ENCODE data around the gene GHDC.
A peak's percentile ranks its signal among the peaks of the same experiment; 100 is the strongest.
"Not testable (repeated sequence)": the region's sequence is repeated elsewhere in the genome, so short reads cannot be mapped to it uniquely, and the experiment has no call there.

Gene GHDC, protein sequence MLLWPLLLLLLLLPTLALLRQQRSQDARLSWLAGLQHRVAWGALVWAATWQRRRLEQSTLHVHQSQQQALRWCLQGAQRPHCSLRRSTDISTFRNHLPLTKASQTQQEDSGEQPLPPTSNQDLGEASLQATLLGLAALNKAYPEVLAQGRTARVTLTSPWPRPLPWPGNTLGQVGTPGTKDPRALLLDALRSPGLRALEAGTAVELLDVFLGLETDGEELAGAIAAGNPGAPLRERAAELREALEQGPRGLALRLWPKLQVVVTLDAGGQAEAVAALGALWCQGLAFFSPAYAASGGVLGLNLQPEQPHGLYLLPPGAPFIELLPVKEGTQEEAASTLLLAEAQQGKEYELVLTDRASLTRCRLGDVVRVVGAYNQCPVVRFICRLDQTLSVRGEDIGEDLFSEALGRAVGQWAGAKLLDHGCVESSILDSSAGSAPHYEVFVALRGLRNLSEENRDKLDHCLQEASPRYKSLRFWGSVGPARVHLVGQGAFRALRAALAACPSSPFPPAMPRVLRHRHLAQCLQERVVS

DNA sequence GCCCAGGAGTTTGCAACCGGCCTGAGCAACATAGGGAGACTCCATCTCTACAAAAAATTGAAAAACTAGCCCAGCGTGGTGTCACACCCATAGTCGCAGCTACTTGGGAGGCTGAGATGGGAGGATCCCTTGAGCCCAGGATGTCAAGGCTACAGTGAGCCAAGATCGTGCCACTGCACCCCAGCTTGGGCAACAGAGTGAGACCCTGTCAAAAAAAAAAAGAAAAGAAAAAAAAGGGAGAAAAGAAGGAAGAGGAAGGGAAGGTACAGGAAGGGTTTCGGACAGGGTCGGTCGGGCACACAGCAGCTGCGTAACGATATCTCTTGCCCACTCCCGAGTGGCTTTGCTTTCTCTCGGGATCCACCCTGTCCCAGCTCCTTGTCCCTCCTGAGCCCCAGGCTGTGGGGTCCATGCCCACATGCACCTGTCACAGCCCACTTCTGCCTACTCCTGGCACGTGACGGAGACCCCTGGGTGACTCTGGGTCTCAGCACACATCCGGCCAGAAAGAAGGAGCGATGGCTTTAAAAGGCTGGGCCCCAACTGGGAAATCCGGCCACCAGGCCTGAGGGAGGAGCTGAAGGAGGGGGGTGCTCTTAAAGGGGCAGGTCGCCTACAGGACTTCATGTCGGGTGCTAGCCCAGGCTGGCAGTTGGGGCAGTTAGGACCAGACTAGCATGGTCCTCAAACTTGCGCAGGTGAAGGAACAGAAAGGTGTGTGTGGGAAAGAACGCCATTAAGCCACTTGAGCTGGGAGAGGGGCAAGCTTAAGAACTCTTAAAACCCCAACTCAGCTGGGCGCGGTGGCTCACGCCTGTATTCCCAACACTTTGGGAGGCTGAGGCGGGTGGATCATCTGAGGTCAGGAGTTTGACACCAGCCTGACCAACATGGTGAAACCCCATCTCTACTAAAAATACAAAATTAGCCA lies at the start of gene GHDC:
Gene GHDC, minus strand, starts transcription at position 526 of the 931 bp plus-strand sequence. CDS start 913 bp downstream, outside the sequence.
- peak; percentile 66 for DNase-seq

DNA sequence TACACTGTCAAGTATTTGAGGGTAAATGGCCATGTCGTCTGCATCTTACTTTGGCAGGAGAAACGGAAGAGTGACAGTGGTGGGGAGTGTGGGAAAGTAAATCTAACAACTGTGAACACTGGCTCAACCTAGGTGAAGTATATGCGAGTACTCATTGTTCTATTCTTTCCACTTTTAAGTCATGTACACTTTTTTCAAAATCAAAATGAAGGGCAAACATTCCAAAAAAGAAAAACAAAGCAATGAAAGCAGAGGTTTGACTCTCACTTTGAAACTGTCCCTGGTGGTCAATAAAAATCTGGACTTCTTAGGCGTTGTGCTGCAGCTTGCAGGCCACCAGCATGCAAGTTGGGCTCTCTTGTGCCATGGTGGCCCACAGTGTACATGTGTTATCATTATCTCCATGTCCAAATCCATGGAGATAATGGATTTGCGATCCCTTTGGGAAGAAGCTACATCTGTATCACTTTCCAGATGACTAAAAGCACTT lies 49.2 kb upstream of the GHDC start:
- no peak for DNase-seq

DNA sequence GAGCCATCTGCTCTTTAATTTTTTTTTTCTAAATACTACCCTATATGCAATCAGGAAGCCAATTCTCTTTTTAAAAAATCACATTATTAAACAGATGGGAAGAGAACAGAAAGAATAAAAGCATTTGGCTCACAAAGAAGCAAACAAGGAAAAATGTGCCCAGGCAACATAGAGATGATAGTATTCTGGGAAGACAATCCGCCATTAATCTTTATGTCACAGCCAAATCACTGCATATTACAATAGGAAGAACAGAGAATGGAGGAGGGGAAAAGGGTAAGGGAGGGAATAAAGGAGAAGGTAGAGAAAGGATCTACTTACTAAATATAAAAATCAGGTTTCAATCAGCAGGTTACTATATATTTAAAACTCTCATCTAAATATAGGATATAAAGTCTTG lies 47.6 kb upstream of the GHDC start:
- no peak for DNase-seq

DNA sequence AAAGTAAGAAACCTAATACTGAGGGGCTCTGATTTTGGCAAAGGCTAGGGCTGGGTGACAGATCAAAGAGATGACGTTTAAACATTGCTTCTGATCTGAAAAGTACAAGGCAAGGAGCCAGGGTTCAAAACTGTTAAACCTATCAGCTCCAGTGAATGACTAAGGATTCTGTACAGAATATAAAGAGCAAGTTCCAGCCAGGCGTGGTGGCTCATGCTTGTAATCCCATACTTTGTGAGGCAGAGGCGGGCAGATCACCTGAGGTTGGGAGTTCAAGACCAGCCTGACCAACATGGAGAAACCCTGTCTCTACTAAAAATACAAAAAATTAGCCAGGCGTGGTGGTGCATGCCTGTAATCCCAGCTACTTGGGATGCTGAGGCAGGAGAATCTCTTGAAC lies 46.6 kb upstream of the GHDC start:
- not testable (repeated sequence) for DNase-seq

DNA sequence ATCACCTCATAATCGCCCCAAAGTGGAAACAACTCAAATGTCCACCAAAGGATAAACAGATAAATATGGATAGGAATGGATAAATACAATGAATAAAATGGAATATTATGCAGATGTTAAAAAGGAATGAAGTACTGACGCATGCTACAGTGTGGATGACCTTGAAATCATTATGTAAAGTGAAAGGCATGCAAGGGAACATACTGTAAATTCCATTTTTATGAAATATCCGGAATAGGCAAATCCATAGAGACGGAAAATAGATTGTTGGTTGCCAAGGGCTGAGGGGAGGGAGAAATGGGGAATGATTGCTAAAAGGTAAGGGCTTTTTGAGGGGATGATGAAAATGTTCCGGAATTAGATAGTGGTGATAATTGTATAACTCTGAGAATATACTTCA lies 45.9 kb upstream of the GHDC start:
- no peak for DNase-seq

DNA sequence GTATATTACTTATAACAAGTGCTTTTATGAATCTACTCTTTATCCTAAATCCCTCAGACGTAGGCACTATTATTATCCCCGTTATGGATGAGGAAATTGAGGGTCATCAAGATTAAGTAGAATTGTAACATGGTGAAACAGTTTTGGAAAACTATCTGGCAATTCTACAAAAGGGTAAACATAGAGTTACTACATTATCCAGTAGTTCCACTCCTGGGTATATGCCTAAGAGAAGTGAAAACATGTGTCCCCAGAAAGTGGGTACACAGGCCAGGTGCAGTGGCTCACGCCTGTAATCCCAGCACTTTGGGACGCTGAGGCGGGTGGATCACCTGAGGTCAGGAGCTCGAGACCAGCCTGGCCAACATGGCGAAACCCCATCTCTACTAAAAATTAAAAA lies 45.3 kb upstream of the GHDC start:
- not testable (repeated sequence) for DNase-seq

DNA sequence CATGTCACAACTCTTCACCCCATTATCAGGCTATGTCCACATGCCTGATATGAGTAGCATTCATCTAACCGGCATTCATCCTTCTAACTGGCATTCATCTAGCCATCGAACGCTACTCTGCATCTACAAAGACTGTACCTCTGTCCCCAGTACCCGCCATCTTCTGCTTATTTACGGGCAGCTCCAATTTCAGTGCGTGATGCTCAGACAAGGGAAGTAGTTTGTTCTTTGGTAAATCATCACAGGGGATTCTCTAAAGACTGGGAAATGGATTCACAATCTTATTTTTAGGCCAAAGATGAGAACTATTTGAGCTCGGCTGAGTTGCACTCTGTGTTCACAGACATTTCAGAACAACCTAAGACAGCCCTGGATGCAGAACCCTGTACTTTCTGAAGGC lies 42.5 kb upstream of the GHDC start:
- no peak for DNase-seq

DNA sequence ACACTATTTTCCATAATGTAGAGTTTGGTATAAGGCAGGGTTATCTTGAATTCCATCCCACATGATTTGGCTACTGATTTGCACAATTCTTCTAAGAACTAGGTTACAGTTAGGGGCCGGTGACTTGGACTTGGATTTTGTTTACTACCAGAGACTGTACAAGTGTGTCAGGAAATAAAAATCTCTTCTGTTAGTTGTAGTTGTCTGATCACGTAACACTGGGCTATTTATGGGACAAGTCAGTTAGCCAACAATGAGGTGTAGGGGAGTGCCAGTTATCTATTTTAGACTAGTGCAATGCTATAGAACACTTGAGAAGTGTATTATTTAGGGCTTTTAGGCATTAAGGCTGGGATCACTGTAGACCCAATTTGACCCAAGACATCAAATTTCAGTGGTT lies 39.7 kb upstream of the GHDC start:
- DNase-seq, result no peak

DNA sequence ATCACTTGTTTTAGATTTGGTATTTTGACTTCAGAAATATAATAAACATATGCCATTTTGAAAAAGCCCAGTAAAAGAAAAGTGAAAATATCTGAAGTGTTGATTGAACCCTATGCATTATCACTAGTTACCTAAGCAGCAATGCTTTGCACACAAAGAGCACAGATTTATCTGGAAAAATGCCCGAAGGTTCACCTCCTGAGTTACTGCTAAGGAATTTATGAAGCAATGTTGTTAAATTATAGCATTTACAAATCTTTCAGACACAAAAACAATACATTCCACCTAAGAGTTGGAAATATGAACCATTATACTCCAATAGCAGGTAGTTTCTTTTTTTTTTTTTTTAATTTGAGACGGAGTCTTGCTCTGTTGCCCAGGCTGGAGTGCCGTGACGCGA lies 38.9 kb upstream of the GHDC start:
- no peak for DNase-seq

DNA sequence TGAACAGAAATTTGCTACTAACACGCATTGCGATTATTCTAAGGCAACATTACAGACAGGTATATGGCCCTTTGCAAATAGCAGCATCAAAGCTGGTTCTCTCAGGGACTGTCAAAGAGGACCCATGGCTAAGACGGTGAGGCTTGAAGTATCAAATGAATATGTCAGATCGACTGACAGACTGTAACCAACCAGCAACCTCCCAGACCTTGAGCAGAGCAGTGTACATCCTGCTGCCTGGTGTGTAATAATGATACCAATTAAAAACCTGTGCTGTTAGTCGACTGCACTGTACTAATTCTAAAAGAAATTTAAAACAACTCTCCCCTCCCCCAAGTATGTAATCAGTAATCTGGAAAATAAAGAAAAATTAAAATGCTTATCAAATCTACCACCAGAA lies 35.9 kb upstream of the GHDC start:
- DNase-seq, result no peak

DNA sequence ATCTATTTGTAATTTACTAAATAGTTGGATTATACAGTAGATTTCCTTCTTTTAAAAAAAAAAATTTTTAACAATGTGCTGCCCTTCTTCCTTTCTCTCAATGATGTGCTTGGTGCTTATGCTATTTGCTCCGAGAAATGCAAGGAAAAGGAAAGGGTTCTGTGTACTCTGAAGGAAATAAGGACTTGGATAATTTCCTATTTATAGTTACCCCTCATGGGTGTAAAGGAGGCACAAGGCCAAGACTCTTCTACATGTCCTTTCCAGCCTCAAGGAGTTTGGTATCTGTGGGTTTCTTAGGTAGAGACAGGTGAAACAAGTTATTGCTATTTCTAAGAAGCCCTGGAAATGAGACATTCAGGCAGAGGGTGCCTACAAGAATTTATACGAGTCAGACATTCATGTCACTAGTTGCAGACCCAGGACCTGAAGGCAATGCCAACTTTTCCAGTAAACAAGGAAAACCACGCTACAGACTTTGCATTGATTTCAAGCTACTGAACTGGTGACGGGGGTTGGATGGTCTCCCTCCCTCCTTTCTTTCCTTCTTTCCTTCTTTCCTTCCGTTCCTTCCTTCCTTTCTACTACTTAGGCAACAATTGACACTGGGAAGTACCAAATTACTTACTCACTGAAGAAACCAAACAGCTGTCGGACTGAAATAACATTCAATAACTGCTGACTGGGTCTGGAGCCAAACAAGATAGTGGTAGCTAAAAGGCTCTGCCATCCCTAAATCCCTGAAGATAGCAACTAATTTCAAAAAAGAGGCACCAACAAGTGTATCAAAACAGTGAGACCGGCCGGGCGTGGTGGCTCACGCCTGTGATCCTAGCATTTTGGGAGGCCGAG lies 33.8 kb upstream of the GHDC start:
- DNase-seq, result no peak

DNA sequence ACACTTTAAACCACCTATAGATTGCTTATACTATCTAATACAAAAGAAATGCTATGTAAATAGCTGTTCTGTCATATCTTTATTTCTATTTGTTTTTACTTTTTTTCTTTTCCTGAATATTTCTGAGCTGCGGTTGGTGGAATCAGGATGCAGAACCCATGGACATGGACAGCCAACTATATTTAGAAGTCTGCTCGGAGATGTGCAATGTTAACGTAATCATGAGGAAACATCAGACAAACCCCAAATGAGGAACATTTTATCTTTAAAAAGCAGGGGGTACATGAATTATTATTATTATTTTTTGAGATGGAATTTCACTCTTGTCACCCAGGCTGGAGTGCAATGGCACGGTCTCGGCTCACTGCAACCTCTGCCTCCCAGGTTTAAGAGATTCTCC lies 31.4 kb upstream of the GHDC start:
- DNase-seq, result no peak

DNA sequence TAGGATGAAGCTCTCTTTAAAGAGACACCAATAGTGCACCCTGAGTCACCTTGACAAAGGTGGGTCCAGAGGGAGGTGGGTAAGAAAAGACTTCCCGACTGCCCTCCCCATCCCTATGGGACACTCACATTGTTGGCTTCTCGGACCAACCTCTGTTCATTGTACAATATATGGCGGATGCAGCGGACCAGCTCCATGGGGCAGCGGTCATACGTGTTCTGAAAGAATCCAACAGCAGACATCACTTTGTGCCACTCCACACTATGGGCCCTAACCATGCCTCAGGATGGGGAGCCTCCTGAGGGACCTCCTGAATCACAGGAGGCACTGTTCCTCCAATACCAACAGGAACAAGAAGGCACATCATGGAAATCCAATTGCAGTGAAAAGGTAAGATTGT lies 30.4 kb upstream of the GHDC start:
- no peak for DNase-seq

DNA sequence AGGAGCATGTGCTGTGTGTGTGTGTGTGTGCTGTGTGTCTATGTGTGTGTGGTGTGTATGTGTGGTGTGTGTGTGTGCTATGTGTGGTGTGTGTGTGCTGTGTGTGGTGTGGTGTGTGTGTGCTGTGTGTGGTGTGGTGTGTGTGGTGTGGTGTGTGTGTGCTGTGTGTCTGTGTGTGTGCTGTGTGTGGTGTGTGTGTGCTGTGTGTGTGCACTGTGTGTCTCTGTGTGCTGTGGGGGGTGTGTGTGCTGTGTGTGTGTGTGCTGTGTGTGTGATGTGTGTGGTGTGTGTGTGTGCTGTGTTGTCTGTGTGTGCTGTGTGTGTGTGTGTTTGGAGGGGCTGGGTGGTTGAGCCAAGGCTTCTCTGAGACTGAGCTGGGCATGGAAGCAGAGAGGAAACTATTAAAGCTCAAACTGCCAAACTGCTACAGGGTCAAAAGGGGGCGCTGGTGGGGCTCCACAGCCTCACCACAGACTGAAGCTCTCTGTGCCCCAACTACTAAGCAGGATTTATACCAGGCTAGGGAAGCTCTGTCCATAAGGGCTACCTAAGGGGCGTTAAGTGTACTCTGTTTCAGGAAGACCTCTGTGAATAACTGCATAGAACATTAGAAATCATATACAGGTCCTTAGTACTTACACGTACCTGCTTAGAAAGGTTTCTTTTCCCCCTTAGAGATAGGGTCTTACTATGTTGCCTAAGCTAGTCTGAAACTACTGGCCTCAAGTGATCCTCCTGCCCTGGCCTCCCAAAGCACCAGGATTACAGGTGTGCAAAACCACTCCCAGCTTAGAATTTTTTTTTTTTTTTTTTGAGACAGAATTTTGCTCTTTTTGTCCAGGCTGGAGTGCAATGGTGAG lies 27.8 kb upstream of the GHDC start:
- no peak for DNase-seq

DNA sequence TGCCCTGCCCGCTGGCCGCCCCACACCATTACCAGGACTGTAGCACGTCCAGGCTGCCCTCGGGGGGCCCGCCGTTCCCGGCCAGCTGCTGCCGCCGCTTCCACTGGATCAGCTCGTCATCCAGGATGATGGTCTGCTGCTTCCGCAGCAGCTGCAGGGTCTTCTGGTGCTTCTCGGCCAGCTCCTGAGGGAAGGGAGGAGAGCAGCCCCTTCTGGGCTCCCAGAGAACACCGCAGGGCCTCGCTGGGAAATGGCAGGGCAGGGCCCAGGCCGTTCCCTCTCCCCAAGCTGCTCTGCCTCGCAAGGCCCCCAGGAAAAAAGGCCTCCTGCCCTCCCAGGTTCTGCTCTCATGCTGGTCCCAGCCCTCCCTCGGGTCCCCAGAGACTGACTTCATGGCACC lies 25.0 kb upstream of the GHDC start:
- DNase-seq, result not testable (repeated sequence)

DNA sequence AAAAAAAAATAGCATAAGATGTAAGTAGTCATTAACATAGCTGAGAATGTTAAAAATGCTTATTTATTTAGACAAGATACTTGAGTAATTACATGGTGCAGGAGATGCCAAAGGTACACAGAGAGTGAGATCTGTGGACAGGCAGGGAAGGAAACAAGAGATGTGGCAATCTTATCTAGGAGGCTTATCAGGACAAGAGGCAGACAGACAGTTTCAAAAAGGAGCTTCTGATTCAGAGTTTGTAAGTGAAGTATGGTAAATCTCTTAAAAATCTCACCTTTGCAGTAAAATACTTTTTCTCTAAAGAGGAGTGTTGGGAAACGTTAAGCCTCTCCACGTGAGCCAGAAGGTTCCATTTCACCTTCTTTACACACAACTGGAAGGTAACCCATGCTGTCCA lies 19.9 kb upstream of the GHDC start:
- no peak for DNase-seq

DNA sequence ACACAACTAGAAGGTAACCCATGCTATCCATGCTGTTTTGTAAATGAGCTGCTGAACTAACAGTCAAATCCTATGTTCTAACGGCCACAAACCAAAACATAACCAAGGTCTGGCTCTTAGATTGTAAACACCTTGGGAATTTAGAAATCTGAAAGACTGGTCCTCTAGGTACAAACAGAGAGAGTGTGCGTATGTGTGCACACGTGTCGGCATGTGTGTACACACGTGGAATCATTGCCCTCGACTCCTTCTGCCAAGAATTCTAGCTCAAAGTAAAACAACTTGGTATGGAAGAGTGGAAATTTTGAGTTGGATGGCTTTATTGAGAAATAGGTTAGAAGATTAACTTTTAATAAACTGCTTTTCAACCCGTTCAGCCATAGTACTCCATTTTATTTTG lies 18.1 kb upstream of the GHDC start:
- no peak for DNase-seq

DNA sequence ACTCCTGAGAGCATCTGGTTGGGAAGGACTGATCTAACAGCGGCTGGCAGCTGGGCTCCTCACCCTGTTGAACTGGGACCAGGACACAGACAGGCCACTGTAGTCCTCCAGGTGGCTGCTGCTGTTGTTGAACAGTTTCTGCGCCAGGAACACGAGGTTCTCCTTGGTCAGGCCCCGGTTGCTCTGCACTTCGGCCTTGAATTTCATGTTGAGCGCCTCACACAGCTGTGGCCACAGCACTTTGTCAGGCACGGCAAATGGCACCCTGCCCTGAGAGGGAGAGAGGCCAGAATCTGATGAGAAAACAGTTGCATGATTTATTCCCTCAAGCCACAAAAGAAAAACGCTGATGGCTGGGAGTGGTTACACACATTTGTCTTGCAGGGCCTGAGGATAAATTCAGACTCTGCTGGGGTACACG lies 17.6 kb upstream of the GHDC start:
- DNase-seq, result not testable (repeated sequence)

DNA sequence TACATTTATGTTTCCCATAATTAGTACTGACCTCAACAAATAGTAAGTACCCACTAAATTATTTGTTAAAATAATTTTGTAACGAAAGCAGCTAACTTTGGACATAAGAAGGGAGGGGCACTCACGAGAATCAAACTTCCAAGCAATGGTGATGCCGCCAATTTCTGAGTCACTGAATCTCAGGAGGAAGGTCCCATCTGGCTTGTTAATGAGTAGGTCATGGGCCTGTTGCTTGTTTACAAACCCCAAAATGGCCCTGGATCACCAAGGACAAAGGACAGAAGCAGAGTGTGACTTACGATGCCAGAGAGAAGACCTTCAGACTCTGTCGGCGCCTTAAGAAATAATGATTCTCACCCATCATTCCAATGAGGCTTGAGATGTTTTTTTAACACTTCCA lies 15.8 kb upstream of the GHDC start:
- DNase-seq, result no peak

DNA sequence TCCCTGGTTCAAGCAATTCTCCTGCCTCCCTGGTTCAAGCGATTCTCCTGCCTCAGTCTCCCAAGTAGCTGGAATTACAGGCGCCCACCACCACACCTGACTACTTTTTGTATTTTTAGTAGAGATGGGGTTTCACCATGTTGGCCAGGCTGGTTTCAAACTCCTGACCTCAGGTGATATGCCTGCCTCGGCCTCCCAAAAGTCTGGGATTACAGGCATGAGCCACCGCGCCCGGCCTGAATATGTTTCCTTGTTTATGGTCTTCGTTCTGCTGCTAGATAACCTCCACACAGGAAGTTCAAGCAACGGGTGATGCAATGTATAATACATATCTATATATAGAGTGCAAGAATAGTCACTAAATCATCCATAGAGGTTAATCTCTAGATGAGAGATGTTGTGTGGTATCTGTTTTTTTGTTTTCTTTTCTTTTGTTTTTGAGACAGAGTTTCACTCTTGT lies 11.9 kb upstream of the GHDC start:
- not testable (repeated sequence) for DNase-seq

DNA sequence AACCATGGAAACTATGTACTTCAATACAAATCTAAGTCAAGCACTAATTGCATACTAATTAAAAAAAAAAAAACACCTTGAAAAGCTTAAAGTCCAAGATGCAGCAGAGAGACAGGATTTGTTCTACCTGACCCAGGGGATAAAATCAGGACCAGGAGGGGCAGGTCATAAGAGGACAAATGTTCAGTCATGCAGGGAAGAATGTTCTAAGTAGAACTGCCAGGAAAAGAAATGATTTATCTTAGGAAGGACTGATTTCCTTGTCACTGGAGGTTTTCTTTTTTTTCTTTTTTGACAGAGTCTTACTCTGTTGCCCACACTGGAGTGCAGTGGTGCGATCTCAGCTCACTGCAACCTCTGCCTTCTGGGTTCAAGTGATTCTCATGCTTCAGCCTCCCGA lies 9.1 kb upstream of the GHDC start:
- no peak for DNase-seq

DNA sequence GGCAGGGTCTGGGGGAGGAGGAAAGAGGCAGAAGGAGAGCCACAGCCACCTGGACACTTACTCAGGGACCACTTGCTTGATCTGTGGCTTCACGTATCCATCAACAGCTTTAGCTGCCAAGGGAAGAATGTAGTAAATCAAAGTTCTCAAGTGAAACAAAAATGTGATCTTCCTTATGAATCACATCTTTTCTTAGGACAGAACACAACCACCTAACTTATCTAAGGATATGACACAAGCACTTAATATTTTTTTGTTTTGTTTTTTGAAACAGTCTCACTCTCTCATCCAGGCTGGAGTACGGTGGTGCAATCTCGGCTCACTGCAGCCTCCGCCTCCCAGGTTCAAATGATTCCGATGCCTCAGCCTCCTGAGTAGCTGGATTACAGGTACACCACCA lies 8.4 kb upstream of the GHDC start:
- no peak for DNase-seq
